Immature natural killer cell (primary cell): ENCODE data around the gene COL4A1. TPM values are rescaled to one million over a fixed set of nuclear protein-coding genes. Genes with fewer than 3 reads are reported as not detected.
"Not testable (repeated sequence)": the region's sequence is repeated elsewhere in the genome, so short reads cannot be mapped to it uniquely, and the experiment has no call there.

ENCODE experiments used
- DNase-seq, 3 donors: peaks; one replicate each; pipeline ENCODE4 v3.0.0; 2022; ENCODE audit warnings: mixed read lengths in 1 of 3
- H3K27ac Mint-ChIP-seq, 6 donors: one replicate each; pipeline ENCODE4 v1.8.0; 2020; ENCODE audit warnings: mixed read lengths in 6 of 6, mild to moderate bottlenecking in 5 of 6, inconsistent platforms in 4 of 6, moderate library complexity in 3 of 6
- H3K27me3 Mint-ChIP-seq, 3 donors: one replicate each; pipeline ENCODE4 v1.8.0; 2020 to 2021; ENCODE audit warnings: low read depth in 3 of 3, mild to moderate bottlenecking in 3 of 3, mixed read lengths in 3 of 3, moderate library complexity in 3 of 3, inconsistent platforms in 1 of 3
- H3K36me3 Mint-ChIP-seq, 3 donors: one replicate each; pipeline ENCODE4 v1.8.0; 2020; ENCODE audit warnings: mixed read lengths in 3 of 3, inconsistent platforms in 2 of 3, mild to moderate bottlenecking in 2 of 3
- H3K4me1 Mint-ChIP-seq, 2 donors: one replicate each; pipeline ENCODE4 v1.8.0; 2020; ENCODE audit warnings: inconsistent platforms in 2 of 2, mild to moderate bottlenecking in 2 of 2, mixed read lengths in 2 of 2, moderate library complexity in 1 of 2
- H3K4me3 Mint-ChIP-seq, 5 donors: one replicate each; pipeline ENCODE4 v1.8.0; 2020; ENCODE audit warnings: mild to moderate bottlenecking in 5 of 5, mixed read lengths in 5 of 5, inconsistent platforms in 3 of 5, moderate library complexity in 3 of 5
- H3K9me3 Mint-ChIP-seq, 6 donors: one replicate each; pipeline ENCODE4 v1.8.0; 2020; ENCODE audit warnings: mild to moderate bottlenecking in 6 of 6, mixed read lengths in 6 of 6, inconsistent platforms in 4 of 6, moderate library complexity in 3 of 6
- polyA plus RNA-seq, 3 donors: library from polyadenylated mRNA; unstranded; fragments of 300-500 nt; fragmentation: Illumina TruSeq; gene quantifications; one replicate each; pipeline ENCODE4 v1.2.3, GENCODE V29; 2021

The COL4A1 gene
- polyA plus RNA-seq, 3 donors from 2014 or later = not detected

DNA sequence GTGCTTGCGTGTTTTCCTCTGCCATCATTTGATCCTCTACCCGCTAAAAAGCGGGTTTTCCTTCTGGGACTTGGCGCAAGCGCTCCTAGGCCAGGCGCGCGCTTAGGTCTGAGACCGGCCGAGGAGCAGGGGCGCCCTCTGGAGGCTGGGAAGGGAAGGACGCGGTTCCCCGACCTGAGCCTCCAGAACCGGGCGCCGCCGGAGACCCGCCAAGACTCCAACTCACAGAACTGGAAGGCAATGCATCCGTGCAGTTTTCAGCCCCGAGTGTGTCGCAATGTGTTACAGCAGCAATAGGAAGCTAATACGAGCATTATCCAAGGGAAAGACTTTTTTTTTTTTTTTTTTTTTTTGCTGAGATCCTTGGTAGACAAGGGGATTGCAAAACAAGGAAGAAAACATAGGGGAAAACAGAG lies 190.9 kb downstream of the COL4A1 start:
- peak; percentile 11 to 31 (median 17) for DNase-seq
- H3K9me3 Mint-ChIP-seq = no peaks in the 10 kb centered on the region
- no peak overlapping the region for H3K4me3 Mint-ChIP-seq
- no peaks in the 10 kb centered on the region for H3K4me1 Mint-ChIP-seq
- no peak overlapping the region for H3K27ac Mint-ChIP-seq
- no peaks in the 10 kb centered on the region for H3K36me3 Mint-ChIP-seq
- H3K27me3 Mint-ChIP-seq = peaks cover 2 to 6% (median 6%) of the 10 kb centered on the region in 3 donors

DNA sequence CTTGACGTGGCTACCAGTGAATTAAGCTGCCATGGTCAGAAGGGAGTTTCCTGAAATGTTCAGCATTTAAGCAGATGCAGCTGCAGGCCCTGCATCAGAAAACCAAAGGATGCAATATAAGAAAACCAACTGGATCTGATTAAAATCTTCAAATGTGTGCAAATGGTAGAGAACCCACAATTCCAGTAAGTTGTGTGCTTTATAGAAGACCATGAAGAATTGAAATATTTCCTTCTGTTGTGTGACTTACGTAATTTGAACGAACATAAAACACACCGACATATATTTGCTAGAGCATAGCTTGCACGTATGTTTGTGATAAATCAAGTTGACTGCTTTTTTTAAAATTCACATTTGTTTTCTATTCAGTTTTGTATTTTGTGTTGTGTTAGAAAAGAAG lies 191.4 kb downstream of the COL4A1 start:
- no peaks in the 10 kb centered on the region for H3K36me3 Mint-ChIP-seq
- no peak overlapping the region for H3K4me3 Mint-ChIP-seq
- DNase-seq = no peak
- no peaks in the 10 kb centered on the region for H3K4me1 Mint-ChIP-seq
- H3K27ac Mint-ChIP-seq = no peak overlapping the region
- H3K9me3 Mint-ChIP-seq = no peaks in the 10 kb centered on the region
- H3K27me3 Mint-ChIP-seq = peaks cover 2 to 6% (median 3%) of the 10 kb centered on the region in 3 donors

DNA sequence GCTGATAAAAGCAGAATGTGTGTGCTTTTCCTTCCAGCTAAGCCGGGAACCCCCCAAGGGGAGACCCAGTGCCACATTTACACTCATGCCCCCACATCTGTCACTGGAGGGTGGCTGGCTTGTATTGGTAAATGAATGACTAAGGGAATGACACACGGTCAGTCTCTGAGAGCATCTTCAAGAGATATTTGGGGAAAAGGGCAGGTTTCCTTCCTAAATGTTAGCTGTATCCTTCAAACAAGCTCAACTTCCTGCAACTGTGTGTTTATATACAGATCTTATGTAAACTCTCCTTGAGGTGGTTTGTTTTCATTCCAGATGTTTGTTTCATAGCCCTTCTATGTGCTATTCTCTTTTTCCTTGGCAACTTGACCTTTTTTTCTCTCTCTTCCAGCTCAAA lies 192.6 kb downstream of the COL4A1 start:
- H3K4me1 Mint-ChIP-seq = no peaks in the 10 kb centered on the region
- no peaks in the 10 kb centered on the region for H3K9me3 Mint-ChIP-seq
- H3K27me3 Mint-ChIP-seq = peaks cover 0 to 3% (median 2%) of the 10 kb centered on the region in 3 donors

GRCh38 chr13:110113284-110113764 lies 193.6 kb downstream of the COL4A1 start:
- no peaks in the 10 kb centered on the region for H3K4me1 Mint-ChIP-seq
- no peak overlapping the region for H3K4me3 Mint-ChIP-seq
- peaks cover 0 to 3% (median 2%) of the 10 kb centered on the region in 3 donors for H3K27me3 Mint-ChIP-seq
- no peaks in the 10 kb centered on the region for H3K36me3 Mint-ChIP-seq
- DNase-seq = no peak
- no peak overlapping the region for H3K27ac Mint-ChIP-seq
- H3K9me3 Mint-ChIP-seq = no peaks in the 10 kb centered on the region

More for the DNA sequence above, 192.6 kb downstream of the COL4A1 start:
- no peak for DNase-seq
- Mint-ChIP-seq H3K36me3 (no peaks in the 10 kb centered on the region), H3K4me3 (no peak overlapping the region), H3K27ac (no peak overlapping the region)

DNA sequence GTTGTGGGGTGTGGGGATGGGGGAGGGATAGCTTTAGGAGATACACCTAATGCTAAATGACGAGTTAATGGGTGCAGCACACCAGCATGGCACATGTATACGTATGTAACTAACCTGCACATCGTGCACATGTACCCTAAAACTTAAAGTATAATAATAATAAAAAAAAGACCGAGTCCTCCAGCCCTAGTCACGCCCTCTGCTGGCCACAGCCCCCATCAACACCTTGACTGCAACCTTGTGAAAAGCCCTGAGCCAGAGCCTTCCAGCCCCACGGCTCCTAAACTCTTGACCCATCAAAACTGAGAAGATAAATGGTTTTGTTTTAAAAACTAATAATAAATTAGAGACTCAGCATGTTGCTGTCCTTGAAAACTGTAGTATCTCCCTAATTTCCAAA lies 194.6 kb downstream of the COL4A1 start:
- H3K4me1 Mint-ChIP-seq, DNase-seq, H3K27ac Mint-ChIP-seq, H3K9me3 Mint-ChIP-seq, H3K27me3 Mint-ChIP-seq, H3K4me3 Mint-ChIP-seq, H3K36me3 Mint-ChIP-seq: not testable (repeated sequence)

DNA sequence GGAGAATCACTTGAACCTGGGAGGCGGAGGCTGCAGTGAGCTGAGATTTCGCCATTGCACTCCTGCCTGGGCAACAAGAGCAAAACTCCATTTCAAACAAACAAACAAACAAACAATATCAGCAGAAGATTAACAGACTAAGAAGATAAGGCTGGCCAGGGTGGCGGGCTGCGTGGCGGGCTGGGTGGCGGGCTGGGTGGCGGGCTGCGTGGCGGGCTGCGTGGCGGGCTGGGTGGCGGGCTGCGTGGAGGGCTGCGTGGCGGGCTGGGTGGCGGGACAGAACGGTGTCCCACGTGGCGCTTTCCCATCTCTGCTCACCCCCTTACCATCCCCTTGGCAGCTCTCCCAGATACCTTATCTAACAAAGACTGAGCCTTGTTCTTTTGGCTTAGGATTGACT lies 196.2 kb downstream of the COL4A1 start:
- Mint-ChIP-seq H3K4me1 (no peaks in the 10 kb centered on the region), H3K27me3 (peaks cover 0 to 5% (median 2%) of the 10 kb centered on the region in 3 donors), H3K4me3 (no peak overlapping the region), H3K27ac (no peak overlapping the region), H3K9me3 (no peaks in the 10 kb centered on the region), H3K36me3 (no peaks in the 10 kb centered on the region)
- no peak for DNase-seq

DNA sequence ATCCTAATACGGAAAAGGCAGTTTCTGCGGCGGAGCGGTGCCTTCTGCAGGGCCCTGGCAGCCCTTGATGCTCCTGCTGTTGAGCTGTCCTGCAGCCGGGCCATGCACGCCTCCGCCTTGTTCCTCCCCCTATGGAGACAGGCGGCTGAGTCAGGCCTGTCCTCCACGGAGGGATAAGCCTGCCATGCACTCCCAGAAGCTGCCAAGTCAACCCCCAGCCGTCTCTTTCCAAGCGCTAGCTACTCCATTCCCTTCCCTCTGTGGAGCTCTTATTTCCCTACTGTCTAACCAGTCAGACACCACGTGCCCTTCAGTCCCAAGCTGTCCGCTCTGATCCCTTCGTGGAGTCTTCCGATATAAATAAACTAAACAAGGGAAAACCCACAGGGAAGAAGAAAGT lies 197.0 kb downstream of the COL4A1 start:
- H3K9me3 Mint-ChIP-seq = no peaks in the 10 kb centered on the region
- peaks cover 0 to 2% (median 2%) of the 10 kb centered on the region in 3 donors for H3K27me3 Mint-ChIP-seq
- H3K36me3 Mint-ChIP-seq = no peaks in the 10 kb centered on the region
- H3K4me3 Mint-ChIP-seq = no peak overlapping the region
- H3K4me1 Mint-ChIP-seq = no peaks in the 10 kb centered on the region
- no peak for DNase-seq
- no peak overlapping the region for H3K27ac Mint-ChIP-seq

DNA sequence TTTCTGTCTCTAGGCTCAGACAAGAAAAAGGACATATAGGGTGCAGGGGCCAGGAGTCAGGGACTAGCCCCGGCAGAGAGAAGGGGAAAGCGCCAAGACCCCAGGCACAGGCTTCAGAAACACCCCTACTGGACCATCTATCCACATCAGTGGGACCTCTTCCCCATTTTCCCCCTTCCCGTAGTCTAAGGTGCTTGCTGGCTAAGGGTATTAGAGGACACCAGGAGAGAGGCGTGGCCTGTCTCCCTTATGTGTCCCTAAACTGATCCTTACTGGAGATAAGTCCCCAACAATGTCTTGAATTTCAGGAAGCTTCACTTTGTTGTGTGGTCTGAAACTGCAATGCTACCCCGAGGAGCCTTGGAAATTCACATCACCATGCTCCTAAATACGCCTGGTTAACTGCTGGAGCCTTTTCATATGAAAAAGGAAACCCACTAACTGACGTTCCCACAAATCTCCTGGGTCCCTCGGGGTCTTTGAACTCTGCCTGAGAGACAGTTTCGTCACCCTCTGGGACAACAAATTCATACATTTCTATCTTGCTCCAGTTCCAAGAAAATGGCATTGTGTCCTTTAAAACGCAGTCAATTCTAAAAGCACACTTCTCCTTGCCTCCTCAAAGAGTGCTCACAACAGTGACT lies 197.7 kb downstream of the COL4A1 start:
- H3K36me3 Mint-ChIP-seq = no peaks in the 10 kb centered on the region

GRCh38 chr13:110108348-110109139 lies 198.4 kb downstream of the COL4A1 start:
- Mint-ChIP-seq H3K4me1 (no peaks in the 10 kb centered on the region), H3K27me3 (peaks cover 0 to 2% (median 0%) of the 10 kb centered on the region in 3 donors), H3K4me3 (peak overlapping the region in 1 of 5 donors; percentile 0), H3K9me3 (no peaks in the 10 kb centered on the region), H3K27ac (no peak overlapping the region), H3K36me3 (no peaks in the 10 kb centered on the region)
- no peak for DNase-seq

More for the DNA sequence above, 197.7 kb downstream of the COL4A1 start:
- peaks cover 0 to 2% (median 0%) of the 10 kb centered on the region in 3 donors for H3K27me3 Mint-ChIP-seq
- no peaks in the 10 kb centered on the region for H3K4me1 Mint-ChIP-seq
- H3K27ac Mint-ChIP-seq = no peak overlapping the region
- DNase-seq = no peak
- no peak overlapping the region for H3K4me3 Mint-ChIP-seq
- no peaks in the 10 kb centered on the region for H3K9me3 Mint-ChIP-seq

- no peaks in the 10 kb centered on the region for H3K9me3 Mint-ChIP-seq
Measured at GRCh38 chr13:110107568-110108347, 199.2 kb downstream of the COL4A1 start.

DNA sequence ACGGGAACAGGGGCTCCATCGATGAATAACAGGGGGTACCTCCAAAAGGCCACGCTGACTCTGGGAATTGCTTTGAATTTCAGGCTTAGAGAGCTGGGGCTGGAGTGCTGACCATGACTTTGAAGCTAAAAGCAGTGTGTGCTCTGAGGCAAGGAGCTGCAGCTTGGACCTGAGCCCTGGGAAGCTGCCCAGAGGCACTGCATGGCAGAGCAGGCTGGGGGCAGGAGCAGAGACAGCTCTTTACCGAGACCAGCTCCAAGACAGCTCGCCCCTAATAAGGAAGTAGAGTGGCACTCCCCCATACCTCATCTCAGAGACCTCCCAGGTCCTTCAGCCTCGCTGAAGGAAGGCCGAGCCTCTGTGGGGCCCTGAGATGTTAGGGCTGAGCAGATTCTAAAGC lies 200.2 kb downstream of the COL4A1 start:
- H3K4me1 Mint-ChIP-seq = no peaks in the 10 kb centered on the region
- H3K27ac Mint-ChIP-seq = no peak overlapping the region
- H3K27me3 Mint-ChIP-seq = peaks cover 0 to 2% (median 0%) of the 10 kb centered on the region in 3 donors
- no peak for DNase-seq
- no peaks in the 10 kb centered on the region for H3K9me3 Mint-ChIP-seq
- H3K4me3 Mint-ChIP-seq = no peak overlapping the region
- no peaks in the 10 kb centered on the region for H3K36me3 Mint-ChIP-seq

More at GRCh38 chr13:110107568-110108347, 199.2 kb downstream of the COL4A1 start:
- no peak overlapping the region for H3K4me3 Mint-ChIP-seq
- H3K27me3 Mint-ChIP-seq = peaks cover 0 to 2% (median 0%) of the 10 kb centered on the region in 3 donors
- no peak overlapping the region for H3K27ac Mint-ChIP-seq
- DNase-seq = no peak
- no peaks in the 10 kb centered on the region for H3K36me3 Mint-ChIP-seq
- no peaks in the 10 kb centered on the region for H3K4me1 Mint-ChIP-seq

- Mint-ChIP-seq H3K4me1 (no peaks in the 10 kb centered on the region), H3K36me3 (no peaks in the 10 kb centered on the region), H3K27me3 (peaks cover 5% of the 10 kb centered on the region in 3 donors), H3K27ac (no peak overlapping the region), H3K9me3 (peaks cover 0 to 7% (median 2%) of the 10 kb centered on the region in 6 donors), H3K4me3 (no peak overlapping the region)
- DNase-seq = no peak
Measured at GRCh38 chr13:110105136-110105535, 201.8 kb downstream of the COL4A1 start.

- H3K27me3 Mint-ChIP-seq = peaks cover 5 to 6% (median 5%) of the 10 kb centered on the region in 3 donors
- peaks cover 0 to 11% (median 4%) of the 10 kb centered on the region in 6 donors for H3K9me3 Mint-ChIP-seq
- H3K36me3 Mint-ChIP-seq = no peaks in the 10 kb centered on the region
Measured at GRCh38 chr13:110103534-110103933, 203.4 kb downstream of the COL4A1 start.

GRCh38 chr13:110103026-110103425 lies 203.9 kb downstream of the COL4A1 start:
- DNase-seq = no peak
- Mint-ChIP-seq H3K27me3 (peaks cover 5 to 6% (median 5%) of the 10 kb centered on the region in 3 donors), H3K36me3 (no peaks in the 10 kb centered on the region), H3K4me3 (no peak overlapping the region), H3K9me3 (peaks cover 0 to 14% (median 4%) of the 10 kb centered on the region in 6 donors), H3K4me1 (no peaks in the 10 kb centered on the region), H3K27ac (no peak overlapping the region)

More at GRCh38 chr13:110103534-110103933, 203.4 kb downstream of the COL4A1 start:
- H3K4me1 Mint-ChIP-seq = no peaks in the 10 kb centered on the region
- no peak overlapping the region for H3K4me3 Mint-ChIP-seq
- H3K27ac Mint-ChIP-seq = no peak overlapping the region
- no peak for DNase-seq
